Kidney epithelial cell (primary cell): ENCODE data around the gene CCDC187. TPM values are rescaled to one million over a fixed set of nuclear protein-coding genes. Genes with fewer than 3 reads are reported as not detected.

Source experiments
- DNase-seq: peaks from one replicate; pipeline ENCODE4 v3.0.0-alpha.2; 2010; ENCODE audit warnings: low read depth
- H3K27me3 ChIP-seq: 2 replicates; pipeline ENCODE4 v1.6.0; 2011; ENCODE audit warnings: low read length; ENCODE audit not compliant: control insufficient read depth, insufficient read depth
- H3K36me3 ChIP-seq: 2 replicates; pipeline ENCODE4 v1.5.1; 2011; ENCODE audit warnings: low read length; ENCODE audit not compliant: control insufficient read depth, insufficient read depth
- H3K4me3 ChIP-seq: 2 replicates; pipeline ENCODE4 v1.5.1; 2011; ENCODE audit warnings: low read depth, mild to moderate bottlenecking, control low read depth, low read length
- total RNA-seq: library from RNA; depleted of rRNA; stranded (reverse); fragments of >200 nt; gene quantifications from 2 replicates; pipeline ENCODE4 v1.2.3, GENCODE V29; 2015
- TF ChIP-seq, protein P1 (sequence below): IDR thresholded peaks from 2 replicates; pipeline ENCODE4 v1.5.1; 2011; ENCODE audit warnings: mild to moderate bottlenecking, moderate library complexity, low read length, control low read depth, inconsistent platforms; ENCODE audit not compliant: insufficient read depth, poor library complexity, severe bottlenecking

Gene CCDC187
- total RNA-seq, 1 donor from 2014 or later: 0.04 TPM

DNA sequence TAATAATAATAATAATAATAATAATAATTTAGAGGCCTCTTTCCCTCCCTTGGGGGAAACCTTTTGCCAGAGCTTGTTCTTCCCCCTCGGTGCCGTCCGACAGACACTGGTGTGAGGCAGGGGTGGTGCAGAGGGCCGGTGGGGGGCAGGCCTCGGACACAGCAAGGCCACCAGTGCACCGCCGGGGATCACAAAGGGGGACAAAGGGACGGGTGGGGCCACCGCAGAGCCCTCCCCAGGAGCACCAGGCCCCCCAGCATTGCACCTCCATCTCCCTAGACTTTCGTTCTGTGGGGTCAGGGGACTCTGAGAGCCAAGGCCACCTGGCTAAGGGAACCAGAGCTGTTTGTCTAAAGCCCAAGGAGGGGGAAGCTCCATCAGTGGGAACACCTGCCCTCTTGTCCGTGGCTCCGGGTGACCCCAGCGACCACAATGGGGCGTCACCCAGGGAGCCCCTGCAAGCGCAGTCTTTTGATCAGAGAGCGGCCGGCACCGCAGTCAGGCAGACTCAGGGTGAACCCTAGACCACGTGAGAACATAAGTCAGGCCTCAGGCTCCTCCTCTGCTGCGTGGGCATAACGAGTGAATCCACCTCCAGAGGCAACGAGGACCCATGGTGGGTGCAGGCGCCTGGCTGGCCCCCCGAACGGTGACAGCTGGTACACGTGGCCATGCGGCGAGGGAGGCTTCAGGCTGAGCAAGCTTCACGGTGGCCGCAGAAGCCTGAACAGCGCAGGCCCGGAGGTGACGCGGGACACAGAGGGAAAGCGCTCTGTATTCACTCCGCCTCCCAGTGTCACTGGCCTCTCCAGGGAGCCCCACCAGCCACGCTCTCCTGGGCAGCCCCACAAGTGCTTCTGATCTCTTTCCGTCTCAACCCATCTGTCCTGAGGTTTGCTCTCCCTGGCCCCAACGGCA lies 46.3 kb downstream of the CCDC187 start:
- TF ChIP-seq, protein P1, sequence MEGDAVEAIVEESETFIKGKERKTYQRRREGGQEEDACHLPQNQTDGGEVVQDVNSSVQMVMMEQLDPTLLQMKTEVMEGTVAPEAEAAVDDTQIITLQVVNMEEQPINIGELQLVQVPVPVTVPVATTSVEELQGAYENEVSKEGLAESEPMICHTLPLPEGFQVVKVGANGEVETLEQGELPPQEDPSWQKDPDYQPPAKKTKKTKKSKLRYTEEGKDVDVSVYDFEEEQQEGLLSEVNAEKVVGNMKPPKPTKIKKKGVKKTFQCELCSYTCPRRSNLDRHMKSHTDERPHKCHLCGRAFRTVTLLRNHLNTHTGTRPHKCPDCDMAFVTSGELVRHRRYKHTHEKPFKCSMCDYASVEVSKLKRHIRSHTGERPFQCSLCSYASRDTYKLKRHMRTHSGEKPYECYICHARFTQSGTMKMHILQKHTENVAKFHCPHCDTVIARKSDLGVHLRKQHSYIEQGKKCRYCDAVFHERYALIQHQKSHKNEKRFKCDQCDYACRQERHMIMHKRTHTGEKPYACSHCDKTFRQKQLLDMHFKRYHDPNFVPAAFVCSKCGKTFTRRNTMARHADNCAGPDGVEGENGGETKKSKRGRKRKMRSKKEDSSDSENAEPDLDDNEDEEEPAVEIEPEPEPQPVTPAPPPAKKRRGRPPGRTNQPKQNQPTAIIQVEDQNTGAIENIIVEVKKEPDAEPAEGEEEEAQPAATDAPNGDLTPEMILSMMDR: no peak
- no peak overlapping the region for H3K4me3 ChIP-seq
- H3K36me3 ChIP-seq: no peaks in the 10 kb centered on the region
- no peak for DNase-seq
- peaks cover 32% of the 10 kb centered on the region for H3K27me3 ChIP-seq

DNA sequence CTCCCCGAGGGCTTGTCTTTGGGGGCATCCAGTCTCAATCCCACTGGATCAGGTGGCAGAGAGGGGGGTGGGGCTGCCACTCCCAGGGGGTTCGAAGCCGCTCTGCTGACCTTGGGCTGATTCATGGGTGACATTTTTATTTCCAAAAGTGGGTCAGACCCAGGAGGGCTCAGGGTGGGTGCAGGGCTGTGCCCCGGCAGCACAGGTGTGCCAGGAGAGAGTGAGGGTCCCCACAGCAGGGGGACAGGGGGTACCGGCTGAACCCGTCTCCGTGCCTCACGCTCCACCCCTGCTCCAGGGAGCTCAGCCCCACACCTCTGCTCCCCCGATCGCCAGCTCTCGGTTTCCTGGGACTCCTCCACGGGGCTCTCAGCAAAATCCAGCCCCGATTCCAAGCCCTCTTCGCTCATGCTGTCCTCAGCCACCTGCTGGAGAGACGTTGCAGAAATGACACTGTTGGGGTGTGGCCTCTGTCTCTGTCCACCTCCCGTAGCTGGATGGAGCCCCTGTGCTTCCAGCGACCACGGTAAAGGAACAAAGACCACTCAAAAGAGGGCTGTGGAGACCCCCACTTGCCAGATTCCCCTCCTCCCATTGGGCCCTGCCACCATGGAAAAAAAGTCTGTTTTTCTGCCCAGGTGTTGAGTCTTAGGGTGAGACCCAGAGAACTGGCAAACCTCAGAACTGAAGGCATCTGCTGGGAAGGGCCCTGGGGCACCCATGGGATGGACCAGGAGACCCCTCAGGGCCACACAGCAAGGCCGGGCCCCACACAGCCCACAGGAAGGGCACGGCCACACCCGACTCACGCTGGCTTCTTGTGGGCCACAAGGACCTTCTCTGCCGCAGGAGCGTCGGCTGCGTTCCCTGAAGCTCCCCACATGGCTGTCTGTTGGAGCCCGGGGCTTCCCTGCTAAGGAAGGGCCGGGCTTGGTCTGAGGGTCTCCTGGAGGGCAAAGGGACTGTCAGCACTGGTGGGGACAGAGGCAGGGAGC lies 47.7 kb downstream of the CCDC187 start:
- H3K4me3 ChIP-seq: no peak overlapping the region
- no peaks in the 10 kb centered on the region for H3K36me3 ChIP-seq
- H3K27me3 ChIP-seq: peaks cover 17% of the 10 kb centered on the region
- TF ChIP-seq, protein P1: peak; percentile 4
- no peak for DNase-seq

DNA sequence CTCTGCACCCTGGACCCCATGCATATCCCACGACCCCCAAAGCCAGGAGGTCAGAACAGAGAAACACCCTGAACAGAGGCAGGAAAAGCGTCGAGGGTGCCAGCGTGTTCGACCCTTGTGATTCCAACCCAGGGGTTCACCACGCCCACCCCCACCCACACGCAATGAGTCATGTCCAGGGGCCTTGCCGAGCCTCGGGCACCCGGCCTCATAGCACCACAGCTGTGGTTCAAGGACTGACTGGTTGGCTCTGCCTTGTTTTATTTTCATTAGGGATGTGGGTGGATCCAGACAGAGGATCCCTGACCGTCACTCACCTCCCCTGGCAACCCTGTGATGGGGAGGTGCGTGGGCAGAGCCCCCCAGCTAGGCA lies 48.7 kb downstream of the CCDC187 start:
- Histone ChIP-seq H3K27me3 (peaks cover 21% of the 10 kb centered on the region), H3K36me3 (no peaks in the 10 kb centered on the region), H3K4me3 (no peak overlapping the region)
- DNase-seq: no peak
- TF ChIP-seq, protein P1: no peak

DNA sequence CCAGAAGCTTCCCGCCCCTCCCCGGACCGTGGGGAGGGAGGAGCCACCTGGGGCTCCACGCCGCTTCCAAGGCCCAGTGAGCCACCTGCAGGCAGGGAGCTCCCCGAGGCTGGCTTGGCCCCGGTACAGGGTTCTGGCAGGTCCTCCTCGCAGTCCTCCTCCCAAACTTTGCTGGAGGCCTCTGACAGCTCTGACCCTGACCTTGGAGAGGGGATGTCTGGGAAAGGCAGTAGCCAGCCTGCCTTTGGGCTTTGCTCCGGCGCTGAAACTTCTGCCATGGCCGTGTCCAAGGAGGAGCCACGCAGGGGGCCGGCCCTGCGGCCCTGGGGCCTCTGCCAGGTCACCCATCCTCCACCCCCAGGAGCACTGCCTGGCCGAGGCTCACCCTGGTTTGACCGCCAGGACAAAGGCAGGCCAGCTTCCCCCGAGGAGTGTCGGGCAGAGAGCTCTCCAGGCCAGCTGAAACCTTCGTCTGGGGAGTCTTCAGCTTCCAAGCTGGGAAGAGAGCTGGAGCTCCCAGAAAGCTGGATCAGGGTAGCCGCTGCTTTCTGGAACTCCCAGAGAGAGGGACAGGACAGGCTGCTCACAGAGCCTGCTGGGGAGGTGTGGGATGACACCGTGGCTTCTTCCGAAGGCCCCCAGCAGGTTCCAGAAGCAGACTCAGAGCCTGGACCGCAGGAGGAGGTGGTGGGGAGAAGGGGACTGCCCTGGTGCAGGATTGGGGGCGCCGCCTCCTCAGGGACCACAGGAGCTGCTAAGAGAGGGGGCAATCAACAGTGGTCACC lies 49.3 kb downstream of the CCDC187 start:
- TF ChIP-seq, protein P1: no peak
- Histone ChIP-seq H3K27me3 (peaks cover 25% of the 10 kb centered on the region), H3K36me3 (no peaks in the 10 kb centered on the region), H3K4me3 (no peak overlapping the region)
- no peak for DNase-seq
